Smooth muscle cell (in vitro differentiated cells): ENCODE data around the gene PTPRQ. TPM values are rescaled to one million over a fixed set of nuclear protein-coding genes. Genes with fewer than 3 reads are reported as not detected.
A peak's percentile ranks its signal among the peaks of the same experiment; 100 is the strongest.

Source experiments
- DNase-seq: peaks from one replicate; lab custom pipeline; 2025; ENCODE audit not compliant: unreplicated experiment; lab: John Stamatoyannopoulos, UW
- H2AFZ ChIP-seq: fragments of 200-600 bp; sonication (generic); 2 replicates; pipeline ENCODE4 v1.6.0; 2016; ENCODE audit warnings: antibody characterized with exemption, low read depth, mild to moderate bottlenecking
- H3F3A ChIP-seq: fragments of 200-600 bp; sonication (generic); 2 replicates; pipeline ENCODE4 v1.6.0; 2017; ENCODE audit warnings: antibody characterized with exemption, low read depth
- H3K27ac ChIP-seq: fragments of 200-600 bp; sonication (generic); 2 replicates; pipeline ENCODE4 v1.5.1; 2016; ENCODE audit warnings: low read depth, mild to moderate bottlenecking
- H3K27me3 ChIP-seq: fragments of 200-600 bp; sonication (generic); 2 replicates; pipeline ENCODE4 v1.6.1; 2016; ENCODE audit warnings: low read depth, mild to moderate bottlenecking
- H3K36me3 ChIP-seq: fragments of 200-600 bp; sonication (generic); 2 replicates; pipeline ENCODE4 v1.5.1; 2016; ENCODE audit warnings: low read depth
- H3K4me1 ChIP-seq: fragments of 200-600 bp; sonication (generic); 2 replicates; pipeline ENCODE4 v1.5.1; 2016; ENCODE audit warnings: low read depth
- H3K4me2 ChIP-seq: fragments of 200-600 bp; sonication (generic); 2 replicates; pipeline ENCODE4 v1.6.0; 2016; ENCODE audit warnings: mild to moderate bottlenecking
- H3K4me3 ChIP-seq: fragments of 200-600 bp; sonication (generic); 2 replicates; pipeline ENCODE4 v1.5.1; 2016; ENCODE audit warnings: mild to moderate bottlenecking
- H3K79me2 ChIP-seq: fragments of 200-600 bp; sonication (generic); 2 replicates; pipeline ENCODE4 v1.6.0; 2016; ENCODE audit warnings: low read depth, mild to moderate bottlenecking
- H3K9ac ChIP-seq: fragments of 200-600 bp; sonication (generic); 2 replicates; pipeline ENCODE4 v1.6.0; 2016; ENCODE audit warnings: low read depth
- H3K9me3 ChIP-seq: fragments of 200-600 bp; sonication (generic); replicated peaks from 2 replicates; pipeline ENCODE4 v1.5.1; 2016; ENCODE audit warnings: low read depth
- H4K20me1 ChIP-seq: fragments of 200-600 bp; sonication (generic); 2 replicates; pipeline ENCODE4 v1.6.0; 2016; ENCODE audit warnings: low read depth
- WGBS: methylation state at CpG from one replicate; pipeline ENCODE4 v1.1.7; 2016; ENCODE audit warnings: low lambda C conversion rate; 5-methylcytosine and 5-hydroxymethylcytosine counted together
- polyA plus RNA-seq: library from polyadenylated mRNA; unstranded; fragments of >200 nt; fragmentation: Nextera tagmentation; extraction: Ambion mirVana; gene quantifications from 2 replicates; pipeline ENCODE4 v1.2.1, GENCODE V29; 2016
- total RNA-seq: library from RNA; depleted of rRNA; stranded (reverse); fragments of >200 nt; gene quantifications from 2 replicates; pipeline ENCODE4 v1.2.3, GENCODE V29; 2014
- TF ChIP-seq, protein P1 (sequence below): fragments of 200-600 bp; sonication (generic); IDR thresholded peaks from 2 replicates; pipeline ENCODE4 v1.5.1; 2017; ENCODE audit warnings: borderline replicate concordance, mild to moderate bottlenecking, antibody characterized with exemption; ENCODE audit not compliant: insufficient read depth, poor library complexity, severe bottlenecking

The PTPRQ gene
- total and polyA plus RNA-seq, 2 experiments from 2014 or later: 0.04 TPM; not detected in 1

DNA sequence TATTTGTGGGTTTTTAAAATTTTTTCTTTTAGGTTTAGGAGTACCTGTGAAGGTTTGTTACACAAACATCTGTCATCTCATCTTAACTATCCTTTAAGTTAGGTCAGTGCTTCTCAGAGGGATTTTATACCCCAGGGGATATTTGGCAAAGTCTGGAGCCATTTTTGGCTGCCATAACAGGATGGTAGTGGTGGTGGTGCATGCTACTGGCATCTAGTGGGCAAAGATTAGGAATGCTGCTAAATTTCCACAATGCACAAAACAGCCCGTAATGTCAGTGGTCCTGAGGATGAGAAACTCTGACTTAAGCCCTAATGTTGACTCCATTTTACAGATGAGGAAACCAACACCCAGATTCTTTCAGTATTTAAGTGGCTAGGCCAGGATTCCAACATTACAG is 178.2 kb downstream of the PTPRQ start:
- TF ChIP-seq, protein P1, sequence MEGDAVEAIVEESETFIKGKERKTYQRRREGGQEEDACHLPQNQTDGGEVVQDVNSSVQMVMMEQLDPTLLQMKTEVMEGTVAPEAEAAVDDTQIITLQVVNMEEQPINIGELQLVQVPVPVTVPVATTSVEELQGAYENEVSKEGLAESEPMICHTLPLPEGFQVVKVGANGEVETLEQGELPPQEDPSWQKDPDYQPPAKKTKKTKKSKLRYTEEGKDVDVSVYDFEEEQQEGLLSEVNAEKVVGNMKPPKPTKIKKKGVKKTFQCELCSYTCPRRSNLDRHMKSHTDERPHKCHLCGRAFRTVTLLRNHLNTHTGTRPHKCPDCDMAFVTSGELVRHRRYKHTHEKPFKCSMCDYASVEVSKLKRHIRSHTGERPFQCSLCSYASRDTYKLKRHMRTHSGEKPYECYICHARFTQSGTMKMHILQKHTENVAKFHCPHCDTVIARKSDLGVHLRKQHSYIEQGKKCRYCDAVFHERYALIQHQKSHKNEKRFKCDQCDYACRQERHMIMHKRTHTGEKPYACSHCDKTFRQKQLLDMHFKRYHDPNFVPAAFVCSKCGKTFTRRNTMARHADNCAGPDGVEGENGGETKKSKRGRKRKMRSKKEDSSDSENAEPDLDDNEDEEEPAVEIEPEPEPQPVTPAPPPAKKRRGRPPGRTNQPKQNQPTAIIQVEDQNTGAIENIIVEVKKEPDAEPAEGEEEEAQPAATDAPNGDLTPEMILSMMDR: no peak
- H3F3A ChIP-seq: no peaks in the 10 kb centered on the region
- WGBS: 73% methylated on average over 1 of the region's 1 CpG

GRCh38 chr12:80625051-80625450 is 181.0 kb downstream of the PTPRQ start:
- H2AFZ ChIP-seq: no peak overlapping the region
- TF ChIP-seq, protein P1: no peak
- peaks cover 13% of the 10 kb centered on the region for H3K4me1 ChIP-seq
- DNase-seq: no peak
- no peaks in the 10 kb centered on the region for H3F3A ChIP-seq
- H4K20me1 ChIP-seq: no peaks in the 10 kb centered on the region
- no peaks in the 10 kb centered on the region for H3K9me3 ChIP-seq
- H3K9ac ChIP-seq: no peak overlapping the region
- no peak overlapping the region for H3K4me3 ChIP-seq
- peak overlapping the region; percentile 60 for H3K4me2 ChIP-seq
- no peaks in the 10 kb centered on the region for H3K79me2 ChIP-seq
- WGBS: 25% methylated on average over 1 of the region's 1 CpG
- H3K36me3 ChIP-seq: no peaks in the 10 kb centered on the region
- H3K27me3 ChIP-seq: no peaks in the 10 kb centered on the region
- H3K27ac ChIP-seq: peak overlapping the region; percentile 84

More for the DNA sequence above, 178.2 kb downstream of the PTPRQ start:
- Histone ChIP-seq H3K4me3 (no peak overlapping the region), H3K27me3 (no peaks in the 10 kb centered on the region), H3K9me3 (no peaks in the 10 kb centered on the region), H3K36me3 (no peaks in the 10 kb centered on the region), H3K27ac (no peak overlapping the region), H2AFZ (no peak overlapping the region), H4K20me1 (no peaks in the 10 kb centered on the region), H3K79me2 (no peaks in the 10 kb centered on the region), H3K4me1 (peaks cover 9% of the 10 kb centered on the region), H3K4me2 (no peak overlapping the region), H3K9ac (no peak overlapping the region)
- DNase-seq: no peak

DNA sequence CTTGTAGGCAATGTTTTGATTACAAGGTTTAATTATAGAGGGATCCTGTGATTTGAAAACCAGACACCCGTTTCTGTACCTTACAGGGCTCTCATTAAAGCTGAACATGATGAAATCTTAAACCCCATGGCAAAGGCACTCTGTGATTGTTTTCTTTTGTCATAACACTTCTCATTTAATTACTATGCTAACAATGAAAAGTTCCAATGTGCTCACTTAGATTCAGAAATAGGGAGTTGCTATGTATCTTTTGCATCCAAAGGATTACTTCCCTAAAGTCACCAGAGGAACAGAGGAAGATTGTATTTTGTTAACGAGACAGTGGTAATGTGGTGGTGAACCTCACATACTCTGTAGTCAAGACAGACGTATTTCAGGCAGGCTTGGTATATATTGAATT is 181.9 kb downstream of the PTPRQ start:
- peak overlapping the region; percentile 9 for H3K9ac ChIP-seq
- no peaks in the 10 kb centered on the region for H3K9me3 ChIP-seq
- H3F3A ChIP-seq: no peaks in the 10 kb centered on the region
- H3K4me2 ChIP-seq: peak overlapping the region; percentile 60
- no peak overlapping the region for H3K4me3 ChIP-seq
- no peak overlapping the region for H2AFZ ChIP-seq
- no peak for DNase-seq
- no peaks in the 10 kb centered on the region for H3K27me3 ChIP-seq
- H3K27ac ChIP-seq: peak overlapping the region; percentile 84
- H3K4me1 ChIP-seq: peaks cover 13% of the 10 kb centered on the region
- H3K36me3 ChIP-seq: no peaks in the 10 kb centered on the region
- H4K20me1 ChIP-seq: no peaks in the 10 kb centered on the region
- TF ChIP-seq, protein P1: no peak
- WGBS: 41% methylated on average over 3 of the region's 3 CpGs
- H3K79me2 ChIP-seq: no peaks in the 10 kb centered on the region

- Histone ChIP-seq H3K27me3 (no peaks in the 10 kb centered on the region), H3K4me3 (no peak overlapping the region), H3K9me3 (no peaks in the 10 kb centered on the region), H3K27ac (peak overlapping the region; percentile 59), H3K36me3 (no peaks in the 10 kb centered on the region), H2AFZ (no peak overlapping the region), H4K20me1 (no peaks in the 10 kb centered on the region), H3F3A (no peaks in the 10 kb centered on the region), H3K4me1 (peaks cover 13% of the 10 kb centered on the region), H3K79me2 (no peaks in the 10 kb centered on the region), H3K4me2 (peak overlapping the region; percentile 60), H3K9ac (no peak overlapping the region)
- TF ChIP-seq, protein P1: no peak
- DNase-seq: no peak
These were observed 183.7 kb downstream of the PTPRQ start for GRCh38 chr12:80627782-80628181.
